ENCODE measurements around the gene MEGF8. TPM values are rescaled to one million over a fixed set of nuclear protein-coding genes. Genes with fewer than 3 reads are reported as not detected.

MEGF8 gene
- polyA plus RNA-seq, 1 donor from 2014 or later = 21.5 TPM

DNA sequence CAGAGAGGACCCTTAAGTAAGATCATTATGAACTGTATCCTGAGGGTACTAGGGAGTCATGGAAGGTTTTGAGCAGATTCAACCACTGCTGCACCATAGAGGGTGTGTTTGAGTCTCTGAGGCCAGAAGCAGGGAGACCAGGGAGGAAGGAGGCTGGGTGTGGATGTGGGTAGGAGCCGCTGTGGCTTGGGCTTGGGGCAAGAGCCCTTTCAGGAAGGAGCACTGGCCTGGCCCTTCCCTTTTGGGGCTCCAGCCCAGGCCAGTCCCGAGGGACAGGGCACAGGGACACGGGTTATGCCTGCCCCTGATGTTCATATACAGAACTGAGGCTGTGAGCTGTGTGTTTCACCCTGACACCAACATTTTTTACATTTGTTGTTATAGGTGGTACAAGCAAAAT, 49.2 kb upstream of the MEGF8 start:
- Histone ChIP-seq H3F3A (ENCODE audit: insufficient read depth, low read length, poor library complexity, severe bottlenecking) (no peaks in the 10 kb centered on the region), H3K4me3 (ENCODE audit: low read length) (peak overlapping the region; percentile 30), H2AFZ (ENCODE audit: low read depth, low read length) (no peak overlapping the region), H3K9ac (ENCODE audit: low read length) (no peak overlapping the region), H3K4me2 (ENCODE audit: low read length) (no peak overlapping the region), H3K27ac (ENCODE audit: low read length) (no peak overlapping the region), H3K36me3 (ENCODE audit: insufficient read depth, low read length) (peaks cover 6% of the 10 kb centered on the region), H3K9me3 (ENCODE audit: low read length) (no peaks in the 10 kb centered on the region), H3K27me3 (ENCODE audit: insufficient read depth, low read depth, low read length) (no peaks in the 10 kb centered on the region), H3K79me2 (replicated peaks; ENCODE audit: insufficient read depth, low read length) (peaks cover 24% of the 10 kb centered on the region), H4K20me1 (ENCODE audit: insufficient read depth) (no peaks in the 10 kb centered on the region), H3K9me2 (ENCODE audit: insufficient read depth, low read length) (no peaks in the 10 kb centered on the region)
- TF ChIP-seq POLR2AphosphoS5 (IDR thresholded peaks at IDR 0.05) (no peak), TAF1 (IDR thresholded peaks at IDR 0.05; ENCODE audit: low read depth) (no peak), EP300 (conservative IDR thresholded peaks at IDR 0.05; ENCODE audit: poor library complexity, severe bottlenecking) (no peak), EZH2 (IDR thresholded peaks at IDR 0.05; ENCODE audit: borderline replicate concordance, insufficient read depth, low read length, poor library complexity, severe bottlenecking) (no peak), MXI1 (conservative IDR thresholded peaks at IDR 0.05; ENCODE audit: poor library complexity, severe bottlenecking) (no peak), SMC3 (conservative IDR thresholded peaks at IDR 0.05; ENCODE audit: poor library complexity) (no peak), RAD21 (conservative IDR thresholded peaks at IDR 0.05) (no peak)
- TF ChIP-seq, protein P1, sequence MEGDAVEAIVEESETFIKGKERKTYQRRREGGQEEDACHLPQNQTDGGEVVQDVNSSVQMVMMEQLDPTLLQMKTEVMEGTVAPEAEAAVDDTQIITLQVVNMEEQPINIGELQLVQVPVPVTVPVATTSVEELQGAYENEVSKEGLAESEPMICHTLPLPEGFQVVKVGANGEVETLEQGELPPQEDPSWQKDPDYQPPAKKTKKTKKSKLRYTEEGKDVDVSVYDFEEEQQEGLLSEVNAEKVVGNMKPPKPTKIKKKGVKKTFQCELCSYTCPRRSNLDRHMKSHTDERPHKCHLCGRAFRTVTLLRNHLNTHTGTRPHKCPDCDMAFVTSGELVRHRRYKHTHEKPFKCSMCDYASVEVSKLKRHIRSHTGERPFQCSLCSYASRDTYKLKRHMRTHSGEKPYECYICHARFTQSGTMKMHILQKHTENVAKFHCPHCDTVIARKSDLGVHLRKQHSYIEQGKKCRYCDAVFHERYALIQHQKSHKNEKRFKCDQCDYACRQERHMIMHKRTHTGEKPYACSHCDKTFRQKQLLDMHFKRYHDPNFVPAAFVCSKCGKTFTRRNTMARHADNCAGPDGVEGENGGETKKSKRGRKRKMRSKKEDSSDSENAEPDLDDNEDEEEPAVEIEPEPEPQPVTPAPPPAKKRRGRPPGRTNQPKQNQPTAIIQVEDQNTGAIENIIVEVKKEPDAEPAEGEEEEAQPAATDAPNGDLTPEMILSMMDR (IDR thresholded peaks at IDR 0.05; ENCODE audit: poor library complexity, severe bottlenecking) = no peak
- TF ChIP-seq, protein P2, sequence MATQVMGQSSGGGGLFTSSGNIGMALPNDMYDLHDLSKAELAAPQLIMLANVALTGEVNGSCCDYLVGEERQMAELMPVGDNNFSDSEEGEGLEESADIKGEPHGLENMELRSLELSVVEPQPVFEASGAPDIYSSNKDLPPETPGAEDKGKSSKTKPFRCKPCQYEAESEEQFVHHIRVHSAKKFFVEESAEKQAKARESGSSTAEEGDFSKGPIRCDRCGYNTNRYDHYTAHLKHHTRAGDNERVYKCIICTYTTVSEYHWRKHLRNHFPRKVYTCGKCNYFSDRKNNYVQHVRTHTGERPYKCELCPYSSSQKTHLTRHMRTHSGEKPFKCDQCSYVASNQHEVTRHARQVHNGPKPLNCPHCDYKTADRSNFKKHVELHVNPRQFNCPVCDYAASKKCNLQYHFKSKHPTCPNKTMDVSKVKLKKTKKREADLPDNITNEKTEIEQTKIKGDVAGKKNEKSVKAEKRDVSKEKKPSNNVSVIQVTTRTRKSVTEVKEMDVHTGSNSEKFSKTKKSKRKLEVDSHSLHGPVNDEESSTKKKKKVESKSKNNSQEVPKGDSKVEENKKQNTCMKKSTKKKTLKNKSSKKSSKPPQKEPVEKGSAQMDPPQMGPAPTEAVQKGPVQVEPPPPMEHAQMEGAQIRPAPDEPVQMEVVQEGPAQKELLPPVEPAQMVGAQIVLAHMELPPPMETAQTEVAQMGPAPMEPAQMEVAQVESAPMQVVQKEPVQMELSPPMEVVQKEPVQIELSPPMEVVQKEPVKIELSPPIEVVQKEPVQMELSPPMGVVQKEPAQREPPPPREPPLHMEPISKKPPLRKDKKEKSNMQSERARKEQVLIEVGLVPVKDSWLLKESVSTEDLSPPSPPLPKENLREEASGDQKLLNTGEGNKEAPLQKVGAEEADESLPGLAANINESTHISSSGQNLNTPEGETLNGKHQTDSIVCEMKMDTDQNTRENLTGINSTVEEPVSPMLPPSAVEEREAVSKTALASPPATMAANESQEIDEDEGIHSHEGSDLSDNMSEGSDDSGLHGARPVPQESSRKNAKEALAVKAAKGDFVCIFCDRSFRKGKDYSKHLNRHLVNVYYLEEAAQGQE (IDR thresholded peaks at IDR 0.05; ENCODE audit: borderline replicate concordance) = no peak

DNA sequence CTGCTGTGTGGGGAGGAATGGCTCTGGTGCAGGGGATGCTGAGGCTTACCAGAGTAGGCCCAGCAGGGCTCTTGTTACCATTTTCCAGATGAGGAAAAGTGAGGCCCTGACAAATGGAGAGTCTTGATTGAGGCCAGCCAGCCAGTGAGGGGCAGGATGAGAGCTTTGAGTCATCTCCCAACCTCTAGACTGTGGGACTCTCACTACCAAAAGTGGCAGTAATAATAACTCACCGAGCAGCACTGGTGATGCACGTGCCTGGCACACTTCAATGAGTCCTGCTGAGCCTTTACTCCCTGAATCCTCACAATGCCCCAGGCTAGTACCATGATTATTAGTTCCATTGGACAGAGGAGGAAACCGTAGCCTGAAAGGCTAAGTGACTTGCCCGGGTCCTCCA, 48.6 kb upstream of the MEGF8 start:
- no peak overlapping the region for H3K4me3 ChIP-seq (ENCODE audit: low read length)
- no peak overlapping the region for H3K9ac ChIP-seq (ENCODE audit: low read length)
- H4K20me1 ChIP-seq (ENCODE audit: insufficient read depth) = no peaks in the 10 kb centered on the region
- H3K4me2 ChIP-seq (ENCODE audit: low read length) = no peak overlapping the region
- H3K27ac ChIP-seq (ENCODE audit: low read length) = no peak overlapping the region
- peaks cover 6% of the 10 kb centered on the region for H3K36me3 ChIP-seq (ENCODE audit: insufficient read depth, low read length)
- H3K27me3 ChIP-seq (ENCODE audit: insufficient read depth, low read depth, low read length) = no peaks in the 10 kb centered on the region
- H3K79me2 ChIP-seq (replicated peaks; ENCODE audit: insufficient read depth, low read length) = peaks cover 24% of the 10 kb centered on the region
- no peaks in the 10 kb centered on the region for H3K9me2 ChIP-seq (ENCODE audit: insufficient read depth, low read length)
- H3K9me3 ChIP-seq (ENCODE audit: low read length) = no peaks in the 10 kb centered on the region
- TF ChIP-seq SMC3 (conservative IDR thresholded peaks at IDR 0.05; ENCODE audit: poor library complexity) = no peak
- TF ChIP-seq, protein P2 (IDR thresholded peaks at IDR 0.05; ENCODE audit: borderline replicate concordance) = no peak
- no peak for TF ChIP-seq TAF1 (IDR thresholded peaks at IDR 0.05; ENCODE audit: low read depth)
- no peak for TF ChIP-seq RAD21 (conservative IDR thresholded peaks at IDR 0.05)
- TF ChIP-seq, protein P1 (IDR thresholded peaks at IDR 0.05; ENCODE audit: poor library complexity, severe bottlenecking) = no peak
- TF ChIP-seq POLR2AphosphoS5 (IDR thresholded peaks at IDR 0.05) = no peak
- TF ChIP-seq EZH2 (IDR thresholded peaks at IDR 0.05; ENCODE audit: borderline replicate concordance, insufficient read depth, low read length, poor library complexity, severe bottlenecking) = no peak
- TF ChIP-seq EP300 (conservative IDR thresholded peaks at IDR 0.05; ENCODE audit: poor library complexity, severe bottlenecking) = no peak
- no peak for TF ChIP-seq MXI1 (conservative IDR thresholded peaks at IDR 0.05; ENCODE audit: poor library complexity, severe bottlenecking)
- H2AFZ ChIP-seq (ENCODE audit: low read depth, low read length) = no peak overlapping the region
- H3F3A ChIP-seq (ENCODE audit: insufficient read depth, low read length, poor library complexity, severe bottlenecking) = no peaks in the 10 kb centered on the region

Measured in neural cell (in vitro differentiated cells).